Cardiac fibroblast (primary cell): ENCODE measurements around the gene TCAP.

Experiments used
- DNase-seq, 2 donors: peaks; one replicate each; pipeline versions ENCODE4 v3.0.0 to v3.0.0-alpha.2; 2010; ENCODE audit warnings: low read depth in 2 of 2
- H3K4me3 ChIP-seq, 2 donors: replicated peaks in 1 of 2; 1 replicate in 1 of 2; 2 replicates in 1 of 2; pipeline ENCODE4 v1.5.1; 2011; ENCODE audit warnings: low read depth in 2 of 2, low read length in 2 of 2, mild to moderate bottlenecking in 2 of 2, moderate library complexity in 1 of 2
- TF ChIP-seq, protein P1 (sequence below): IDR thresholded peaks from one replicate; pipeline ENCODE4 v1.5.1; 2011; ENCODE audit warnings: low read depth, mild to moderate bottlenecking, low read length, inconsistent platforms

Gene TCAP

DNA sequence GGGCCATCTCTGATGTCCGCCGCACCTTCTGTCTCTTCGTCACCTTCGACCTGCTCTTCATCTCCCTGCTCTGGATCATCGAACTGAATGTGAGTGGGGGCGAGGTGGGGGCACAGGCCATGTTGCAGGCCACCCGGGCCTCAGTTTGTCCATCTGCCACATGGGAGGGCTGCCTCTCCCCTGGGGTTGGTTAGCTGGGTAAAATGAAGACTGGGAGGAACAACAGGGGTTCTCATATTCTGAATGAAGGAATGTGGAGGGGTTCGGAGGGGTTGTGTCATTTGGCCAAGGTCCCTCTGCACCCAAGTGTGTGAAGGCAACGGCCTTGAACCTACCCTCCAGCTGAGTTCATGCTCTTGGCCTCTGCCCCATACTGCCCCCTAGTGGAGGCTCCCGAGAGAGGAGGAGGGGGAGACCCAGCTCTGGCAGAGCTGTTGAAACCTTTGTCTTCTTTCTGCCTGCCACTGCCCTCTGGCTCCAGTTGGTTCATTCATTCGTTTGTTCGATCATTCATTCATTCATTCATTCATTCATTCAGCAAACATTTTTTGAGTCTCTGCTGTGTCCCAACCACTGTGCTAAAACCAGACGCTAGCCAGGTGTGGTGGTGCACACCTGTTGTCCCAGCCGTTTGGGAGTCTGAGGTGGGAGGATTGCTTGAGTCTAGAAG, 11.4 kb upstream of the TCAP start:
- H3K4me3 ChIP-seq = no peak overlapping the region
- TF ChIP-seq, protein P1, sequence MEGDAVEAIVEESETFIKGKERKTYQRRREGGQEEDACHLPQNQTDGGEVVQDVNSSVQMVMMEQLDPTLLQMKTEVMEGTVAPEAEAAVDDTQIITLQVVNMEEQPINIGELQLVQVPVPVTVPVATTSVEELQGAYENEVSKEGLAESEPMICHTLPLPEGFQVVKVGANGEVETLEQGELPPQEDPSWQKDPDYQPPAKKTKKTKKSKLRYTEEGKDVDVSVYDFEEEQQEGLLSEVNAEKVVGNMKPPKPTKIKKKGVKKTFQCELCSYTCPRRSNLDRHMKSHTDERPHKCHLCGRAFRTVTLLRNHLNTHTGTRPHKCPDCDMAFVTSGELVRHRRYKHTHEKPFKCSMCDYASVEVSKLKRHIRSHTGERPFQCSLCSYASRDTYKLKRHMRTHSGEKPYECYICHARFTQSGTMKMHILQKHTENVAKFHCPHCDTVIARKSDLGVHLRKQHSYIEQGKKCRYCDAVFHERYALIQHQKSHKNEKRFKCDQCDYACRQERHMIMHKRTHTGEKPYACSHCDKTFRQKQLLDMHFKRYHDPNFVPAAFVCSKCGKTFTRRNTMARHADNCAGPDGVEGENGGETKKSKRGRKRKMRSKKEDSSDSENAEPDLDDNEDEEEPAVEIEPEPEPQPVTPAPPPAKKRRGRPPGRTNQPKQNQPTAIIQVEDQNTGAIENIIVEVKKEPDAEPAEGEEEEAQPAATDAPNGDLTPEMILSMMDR = peak; percentile 93
- peak; percentile 46 to 59 for DNase-seq

GRCh38 chr17:39655105-39655504, 10.0 kb upstream of the TCAP start:
- DNase-seq = no peak
- H3K4me3 ChIP-seq = no peak overlapping the region
- TF ChIP-seq, protein P1 = no peak

- no peak overlapping the region for H3K4me3 ChIP-seq
- DNase-seq = no peak
- TF ChIP-seq, protein P1 = no peak
Measured at GRCh38 chr17:39658346-39658745, 6.8 kb upstream of the TCAP start.

GRCh38 chr17:39658760-39659159, 6.4 kb upstream of the TCAP start:
- H3K4me3 ChIP-seq = no peak overlapping the region
- TF ChIP-seq, protein P1 = no peak
- DNase-seq = no peak

- no peak for DNase-seq
- TF ChIP-seq, protein P1 = no peak
Measured at GRCh38 chr17:39659279-39660010, 5.7 kb upstream of the TCAP start.

DNA sequence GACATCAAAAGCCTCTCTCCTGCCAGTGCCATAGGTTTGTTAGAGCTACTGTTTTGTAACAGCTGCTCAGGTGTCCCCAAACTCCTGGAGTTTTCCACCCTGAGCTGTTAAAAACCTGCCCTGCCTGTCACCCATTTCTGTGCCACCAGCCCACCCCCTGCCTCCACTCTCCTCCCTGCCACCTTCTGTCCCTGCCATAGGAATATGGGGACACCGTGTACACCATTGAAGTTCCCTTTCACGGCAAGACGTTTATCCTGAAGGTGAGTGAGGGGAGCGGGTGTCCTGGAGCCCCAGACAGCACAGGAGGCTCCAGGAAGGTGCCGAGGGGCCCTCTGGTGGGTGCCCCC, 5.2 kb upstream of the TCAP start:
- DNase-seq = no peak
- no peak overlapping the region for H3K4me3 ChIP-seq

More at GRCh38 chr17:39659279-39660010, 5.7 kb upstream of the TCAP start:
- no peak overlapping the region for H3K4me3 ChIP-seq

More for the DNA sequence above, 5.2 kb upstream of the TCAP start:
- TF ChIP-seq, protein P1 = no peak
